DND-41 (cell line): ENCODE results near the gene CSNK2A1.

Experiments used
- CTCF ChIP-seq: IDR thresholded peaks from 2 replicates; pipeline ENCODE4 v1.5.1; 2012; ENCODE audit warnings: borderline replicate concordance, low read length, moderate library complexity, mild to moderate bottlenecking; ENCODE audit not compliant: poor library complexity, severe bottlenecking; ENCODE audit errors: extremely low read depth
- EZH2 ChIP-seq: IDR thresholded peaks from 3 replicates; pipeline ENCODE4 v1.6.1; 2012; ENCODE audit warnings: borderline replicate concordance, low read depth, mild to moderate bottlenecking, moderate library complexity, low read length, inconsistent platforms; ENCODE audit not compliant: severe bottlenecking

GRCh38 chr20:427849-428657 lies 115.5 kb downstream of the CSNK2A1 start:
- TF ChIP-seq CTCF (no peak), EZH2 (no peak)
